Measurements from ENCODE around the gene MRFAP1. TPM values are rescaled to one million over a fixed set of nuclear protein-coding genes. Genes with fewer than 3 reads are reported as not detected.
"Not testable (repeated sequence)": the region's sequence is repeated elsewhere in the genome, so short reads cannot be mapped to it uniquely, and the experiment has no call there.

The MRFAP1 gene
- total RNA-seq, 1 experiment from 2014 or later, result 203 TPM

GRCh38 chr4:6610856-6611430 is 29.5 kb upstream of the MRFAP1 start:
- DNase-seq (ENCODE audit: low spot score), result no peak

DNA sequence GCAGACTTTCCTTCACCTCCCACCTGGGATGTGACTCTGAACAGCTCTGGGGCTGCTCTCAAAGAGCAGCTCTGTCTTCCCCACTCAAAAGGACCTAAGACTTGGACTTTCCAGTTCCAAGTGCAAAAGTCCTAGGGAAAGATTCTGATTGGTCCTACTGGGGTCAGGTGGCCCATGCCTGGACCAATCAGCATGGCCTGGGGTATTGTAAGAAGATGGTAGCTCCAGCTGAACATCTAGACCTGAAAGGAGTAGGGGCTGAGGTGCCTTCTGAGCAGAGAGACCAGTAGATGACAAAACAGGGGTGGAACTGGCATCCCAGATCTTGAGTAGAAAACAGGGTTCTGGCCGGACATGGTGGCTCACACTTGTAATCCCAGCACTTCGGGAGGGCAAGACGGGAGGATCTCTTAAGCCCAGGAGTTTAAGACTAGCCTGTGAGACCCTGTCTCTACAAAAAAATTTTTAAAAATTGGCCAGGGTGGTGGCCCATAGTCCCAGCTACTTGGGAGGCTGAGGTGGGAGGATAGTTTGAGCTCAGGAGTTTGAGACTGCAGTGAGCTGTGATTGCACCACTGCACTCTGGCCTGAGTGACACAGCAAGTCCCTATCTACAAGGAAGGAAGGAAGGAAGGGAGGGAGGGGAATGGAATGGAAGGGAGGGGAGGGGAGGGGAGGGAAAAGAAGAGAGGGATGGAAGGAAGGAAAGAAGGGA is 27.4 kb upstream of the MRFAP1 start:
- no peak for DNase-seq (ENCODE audit: low spot score)

- no peak for DNase-seq (ENCODE audit: low spot score)
These were observed 26.5 kb upstream of the MRFAP1 start for GRCh38 chr4:6613676-6614651.

DNA sequence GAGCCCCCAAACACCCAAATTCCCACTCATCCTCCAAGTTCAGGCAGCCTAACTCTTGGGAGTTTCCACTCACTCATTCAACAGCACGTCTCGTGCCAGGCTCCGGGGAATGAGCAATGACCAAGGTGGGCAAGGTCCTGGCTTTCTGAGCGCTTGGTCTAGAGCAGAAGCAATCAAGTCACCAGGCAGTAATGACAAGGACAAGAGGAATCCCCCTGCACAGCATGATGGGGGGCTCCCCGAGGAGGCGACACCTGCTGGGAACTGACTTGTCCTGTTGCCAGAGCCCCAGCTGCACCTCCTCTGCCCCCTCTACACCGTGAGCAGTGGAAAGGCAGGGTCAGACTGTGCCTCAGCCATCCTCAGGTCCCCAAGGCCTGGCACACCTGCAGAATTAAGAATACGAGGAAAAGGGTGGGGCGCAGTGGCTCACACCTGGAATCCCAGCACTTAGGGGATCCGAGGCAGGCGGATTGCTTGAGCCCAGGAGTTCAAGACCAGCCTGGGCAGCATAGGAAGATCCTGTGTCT is 25.7 kb upstream of the MRFAP1 start:
- no peak for DNase-seq (ENCODE audit: low spot score)

GRCh38 chr4:6616087-6616995 is 24.1 kb upstream of the MRFAP1 start:
- no peak for DNase-seq (ENCODE audit: low spot score)

DNA sequence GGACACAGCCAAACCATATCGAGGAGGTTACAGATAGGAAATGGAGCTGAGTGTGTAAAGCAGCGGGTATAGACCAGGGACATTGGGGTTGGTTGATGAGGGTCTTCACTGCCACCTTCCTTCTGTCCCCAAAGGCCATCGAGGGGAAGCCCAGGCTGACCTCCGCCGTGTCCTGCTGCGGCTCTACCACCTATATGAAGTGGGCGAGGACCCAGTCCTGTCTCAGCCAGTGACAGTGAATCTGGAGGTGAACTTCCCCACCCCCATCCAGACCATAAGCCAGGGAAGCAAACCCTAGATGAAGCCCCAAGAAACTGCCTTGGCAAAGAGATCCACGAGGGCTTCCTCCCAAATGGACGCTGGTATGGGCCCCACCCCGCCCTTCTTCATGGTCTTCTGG is 23.2 kb upstream of the MRFAP1 start:
- no peak for DNase-seq (ENCODE audit: low spot score)

- DNase-seq (ENCODE audit: low spot score), result no peak
These were observed 21.9 kb upstream of the MRFAP1 start for GRCh38 chr4:6618386-6619115.

DNA sequence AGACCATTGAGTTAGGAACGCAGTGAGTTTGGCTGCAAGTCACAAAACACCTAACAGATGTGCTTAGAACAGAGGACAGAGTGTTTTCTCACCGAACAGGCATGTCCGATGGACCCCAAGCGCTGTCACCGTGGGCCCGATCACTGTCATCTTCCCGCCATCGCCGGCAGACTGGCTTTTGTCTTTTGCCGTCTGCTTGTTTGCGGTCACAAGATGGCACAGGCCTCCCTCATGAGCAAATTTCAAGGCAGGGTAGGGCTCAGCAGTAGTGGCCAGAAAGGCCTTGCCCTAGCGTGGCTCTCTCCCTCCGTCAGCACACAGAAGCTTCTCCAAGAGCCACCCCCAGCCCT is 21.4 kb upstream of the MRFAP1 start:
- DNase-seq (ENCODE audit: low spot score), result no peak

- DNase-seq (ENCODE audit: low spot score), result no peak
These were observed 20.8 kb upstream of the MRFAP1 start for GRCh38 chr4:6619466-6620255.

- DNase-seq (ENCODE audit: low spot score), result no peak
These were observed 20.2 kb upstream of the MRFAP1 start for GRCh38 chr4:6620296-6620695.

- DNase-seq (ENCODE audit: low spot score), result no peak
These were observed 19.5 kb upstream of the MRFAP1 start for GRCh38 chr4:6620891-6621555.

DNA sequence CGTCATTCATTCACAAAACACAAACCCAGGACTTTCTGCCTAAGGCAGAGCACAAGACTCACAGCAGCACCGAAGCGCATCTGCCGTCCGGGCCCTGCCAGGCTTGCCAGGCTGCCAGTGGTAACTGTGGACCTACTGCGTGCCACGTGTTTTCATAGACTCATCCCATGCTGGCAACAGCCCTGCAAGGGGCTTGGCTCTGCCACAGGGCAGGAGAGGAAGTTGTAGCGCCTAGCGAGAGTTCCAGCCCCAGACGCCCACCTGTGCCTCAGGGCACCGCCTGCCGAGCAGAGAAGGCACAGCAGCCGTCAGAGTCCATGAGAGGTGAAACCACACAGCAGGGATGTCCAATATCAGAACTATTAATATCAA is 18.9 kb upstream of the MRFAP1 start:
- DNase-seq (ENCODE audit: low spot score), result no peak

DNA sequence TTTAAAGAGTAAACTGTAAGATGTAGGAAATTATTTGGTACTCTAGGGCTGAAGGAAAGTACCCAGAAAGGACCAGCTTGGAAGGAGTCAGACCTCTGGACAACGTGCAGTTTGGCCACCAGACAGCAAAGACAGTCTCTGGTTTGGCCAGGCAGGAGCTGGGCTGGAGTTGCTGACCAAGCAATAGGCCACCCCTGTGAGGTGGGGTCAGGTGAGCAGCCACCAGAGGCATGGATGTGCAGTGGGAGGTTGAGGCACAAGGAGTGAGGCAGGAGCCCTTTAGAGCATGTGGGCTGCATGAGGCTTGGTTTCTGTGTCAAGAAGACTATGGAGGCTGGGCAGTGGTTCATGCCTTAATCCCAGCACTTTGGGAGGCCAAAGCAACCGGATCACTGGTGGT is 17.7 kb upstream of the MRFAP1 start:
- DNase-seq (ENCODE audit: low spot score), result no peak

- no peak for DNase-seq (ENCODE audit: low spot score)
These were observed 15.2 kb upstream of the MRFAP1 start for GRCh38 chr4:6625256-6625655.

- DNase-seq (ENCODE audit: low spot score), result no peak
These were observed 14.4 kb upstream of the MRFAP1 start for GRCh38 chr4:6626066-6626465.

- DNase-seq (ENCODE audit: low spot score), result no peak
These were observed 12.7 kb upstream of the MRFAP1 start for GRCh38 chr4:6627832-6628231.

- DNase-seq (ENCODE audit: low spot score), result not testable (repeated sequence)
These were observed 12.0 kb upstream of the MRFAP1 start for GRCh38 chr4:6628484-6628883.

GRCh38 chr4:6632125-6632524 is 8.4 kb upstream of the MRFAP1 start:
- no peak for DNase-seq (ENCODE audit: low spot score)
